Uterus (tissue), 2 donors: ENCODE results near the gene METTL14.

Experiments
- POLR2A ChIP-seq, 2 donors: fragments of 450-650 bp; IDR thresholded peaks; one replicate each; pipeline ENCODE4 v1.6.1; 2016; ENCODE audit warnings: antibody characterized with exemption in 2 of 2, mild to moderate bottlenecking in 1 of 2, moderate library complexity in 1 of 2
- TF ChIP-seq, protein P1 (sequence below), 4 experiments: fragments of 200-600 bp in 2 of 4; fragments of 450-650 bp in 2 of 4; sonication (generic) in 2 of 4; IDR thresholded peaks; one replicate each; pipeline ENCODE4 v1.5.1; 2016 to 2019; ENCODE audit warnings: antibody characterized with exemption in 4 of 4, mild to moderate bottlenecking in 2 of 4, moderate library complexity in 1 of 4

DNA sequence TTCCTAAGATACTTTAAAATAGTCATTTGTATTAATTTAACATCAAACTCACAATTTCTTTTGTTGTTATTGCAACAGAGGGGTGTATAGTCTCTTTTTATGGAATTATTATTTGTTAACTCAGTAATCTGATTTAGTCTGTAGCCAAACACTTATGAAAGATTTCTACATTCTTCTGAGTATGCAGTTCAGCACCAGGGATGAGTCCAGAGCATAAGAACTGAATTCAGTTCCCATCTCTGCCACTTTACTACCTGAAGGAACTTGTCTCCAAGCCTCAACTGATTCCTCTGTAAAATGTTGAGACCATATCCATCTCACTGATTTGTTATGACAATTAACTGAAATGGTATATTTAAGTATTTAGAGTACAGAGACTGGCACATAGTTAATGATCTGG lies 45.5 kb downstream of the METTL14 start:
- TF ChIP-seq, protein P1, sequence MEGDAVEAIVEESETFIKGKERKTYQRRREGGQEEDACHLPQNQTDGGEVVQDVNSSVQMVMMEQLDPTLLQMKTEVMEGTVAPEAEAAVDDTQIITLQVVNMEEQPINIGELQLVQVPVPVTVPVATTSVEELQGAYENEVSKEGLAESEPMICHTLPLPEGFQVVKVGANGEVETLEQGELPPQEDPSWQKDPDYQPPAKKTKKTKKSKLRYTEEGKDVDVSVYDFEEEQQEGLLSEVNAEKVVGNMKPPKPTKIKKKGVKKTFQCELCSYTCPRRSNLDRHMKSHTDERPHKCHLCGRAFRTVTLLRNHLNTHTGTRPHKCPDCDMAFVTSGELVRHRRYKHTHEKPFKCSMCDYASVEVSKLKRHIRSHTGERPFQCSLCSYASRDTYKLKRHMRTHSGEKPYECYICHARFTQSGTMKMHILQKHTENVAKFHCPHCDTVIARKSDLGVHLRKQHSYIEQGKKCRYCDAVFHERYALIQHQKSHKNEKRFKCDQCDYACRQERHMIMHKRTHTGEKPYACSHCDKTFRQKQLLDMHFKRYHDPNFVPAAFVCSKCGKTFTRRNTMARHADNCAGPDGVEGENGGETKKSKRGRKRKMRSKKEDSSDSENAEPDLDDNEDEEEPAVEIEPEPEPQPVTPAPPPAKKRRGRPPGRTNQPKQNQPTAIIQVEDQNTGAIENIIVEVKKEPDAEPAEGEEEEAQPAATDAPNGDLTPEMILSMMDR (IDR thresholded peaks at IDR 0.05), result no peak
- TF ChIP-seq POLR2A (IDR thresholded peaks at IDR 0.05), result no peak
